Loucy (cell line): Measurements from ENCODE around the gene EEFSEC.

Experiments
- H2AFZ ChIP-seq: fragments of 200-600 bp; sonication (generic); 2 replicates; pipeline ENCODE4 v1.6.0; 2016; ENCODE audit warnings: antibody characterized with exemption, mild to moderate bottlenecking, low read length, moderate library complexity
- H3F3A ChIP-seq: fragments of 200-600 bp; 2 replicates; pipeline ENCODE4 v1.6.0; 2016; ENCODE audit warnings: antibody characterized with exemption, low read depth, mild to moderate bottlenecking
- H3K27me3 ChIP-seq: fragments of 200-600 bp; sonication (generic); 2 replicates; pipeline ENCODE4 v1.6.1; 2014; ENCODE audit warnings: low read length, mild to moderate bottlenecking; ENCODE audit not compliant: insufficient read depth, poor library complexity, severe bottlenecking
- H3K36me3 ChIP-seq: fragments of 200-600 bp; sonication (generic); 2 replicates; pipeline ENCODE4 v1.6.1; 2016; ENCODE audit warnings: low read length; ENCODE audit not compliant: insufficient read depth
- H3K4me1 ChIP-seq: fragments of 200-600 bp; sonication (generic); 2 replicates; pipeline ENCODE4 v1.5.1; 2014; ENCODE audit warnings: low read length, mild to moderate bottlenecking; ENCODE audit not compliant: insufficient read depth, poor library complexity, severe bottlenecking
- H3K4me2 ChIP-seq: fragments of 200-600 bp; sonication (generic); 2 replicates; pipeline ENCODE4 v1.6.0; 2014; ENCODE audit warnings: antibody characterized with exemption, low read length, low read depth, mild to moderate bottlenecking; ENCODE audit not compliant: poor library complexity, severe bottlenecking
- H3K4me3 ChIP-seq: fragments of 200-600 bp; sonication (generic); 2 replicates; pipeline ENCODE4 v1.5.1; 2014; ENCODE audit warnings: low read length, mild to moderate bottlenecking, mixed read lengths; ENCODE audit not compliant: poor library complexity, severe bottlenecking
- H3K79me2 ChIP-seq: fragments of 200-600 bp; sonication (generic); 2 replicates; pipeline ENCODE4 v1.6.1; 2014; ENCODE audit warnings: low read length; ENCODE audit not compliant: insufficient read depth
- H3K9ac ChIP-seq: fragments of 200-600 bp; sonication (generic); 2 replicates; pipeline ENCODE4 v1.6.0; 2014; ENCODE audit warnings: mild to moderate bottlenecking, low read depth, low read length, moderate library complexity; ENCODE audit not compliant: poor library complexity, severe bottlenecking
- H3K9me2 ChIP-seq: fragments of 200-600 bp; sonication (generic); replicated peaks from 2 replicates; pipeline ENCODE4 v1.6.1; 2016; ENCODE audit warnings: low read depth, low read length, mixed read lengths
- H3K9me3 ChIP-seq: fragments of 200-600 bp; sonication (generic); 2 replicates; pipeline ENCODE4 v1.6.1; 2014; ENCODE audit warnings: mild to moderate bottlenecking, antibody characterized with exemption, low read length, low read depth; ENCODE audit not compliant: insufficient read depth
- H4K20me1 ChIP-seq: fragments of 200-600 bp; sonication (generic); 2 replicates; pipeline ENCODE4 v1.6.0; 2014; ENCODE audit warnings: antibody characterized with exemption, low read length, mild to moderate bottlenecking; ENCODE audit not compliant: insufficient read depth, poor library complexity, severe bottlenecking
- EZH2phosphoT487 ChIP-seq: fragments of 200-600 bp; IDR thresholded peaks from 2 replicates; pipeline ENCODE4 v1.6.1; 2018; ENCODE audit warnings: antibody characterized with exemption, mild to moderate bottlenecking, moderate library complexity, borderline replicate concordance
- TF ChIP-seq, protein P1 (sequence below): fragments of 200-600 bp; sonication (generic); conservative IDR thresholded peaks from 2 replicates; pipeline ENCODE4 v1.5.1; 2014; ENCODE audit warnings: mild to moderate bottlenecking, antibody characterized with exemption, low read length

Gene EEFSEC

DNA sequence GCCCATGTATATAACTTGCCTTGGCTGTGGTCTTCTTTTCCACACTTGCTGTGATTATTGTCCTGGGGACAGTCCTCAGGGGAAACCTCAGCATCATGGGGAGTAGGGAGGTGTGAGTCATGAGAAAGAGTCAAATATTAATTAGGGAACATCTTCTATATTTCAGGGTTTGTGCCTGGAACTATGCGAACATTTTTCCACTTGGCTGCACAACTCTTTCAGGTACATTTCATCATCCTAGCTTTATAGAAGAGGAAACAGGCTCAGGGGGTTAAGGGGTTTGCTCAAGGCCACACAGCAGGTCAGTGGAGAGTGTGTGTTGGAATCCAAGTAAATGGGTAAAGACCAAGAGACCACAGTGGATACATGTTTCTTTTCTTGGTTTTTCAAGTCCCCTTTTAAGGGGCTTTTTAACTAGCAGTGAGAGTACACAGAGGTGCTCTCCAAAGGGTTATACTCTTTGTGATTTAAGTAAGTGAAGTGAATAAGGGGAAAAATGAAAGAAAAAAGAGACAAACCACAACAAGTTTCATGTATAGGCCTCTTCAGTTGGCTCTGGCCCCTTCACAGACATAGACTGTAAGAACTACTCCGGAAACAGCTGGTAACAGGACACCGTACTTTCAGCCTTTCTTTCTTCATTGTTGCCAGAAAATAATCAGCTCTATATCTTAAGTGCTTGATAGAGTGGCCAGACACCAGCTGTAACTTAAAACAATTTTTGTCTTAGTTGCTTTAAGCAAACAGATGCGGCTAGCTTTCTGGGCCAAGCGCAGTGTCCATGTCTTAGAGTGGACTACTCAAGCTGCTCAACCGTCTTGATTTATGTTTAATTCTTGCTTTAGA is 64.6 kb downstream of the EEFSEC start:
- Histone ChIP-seq H4K20me1 (peaks cover 4% of the 10 kb centered on the region), H3F3A (no peaks in the 10 kb centered on the region), H3K4me3 (no peak overlapping the region), H3K4me1 (no peaks in the 10 kb centered on the region), H3K27me3 (no peaks in the 10 kb centered on the region), H3K36me3 (no peaks in the 10 kb centered on the region), H3K9me3 (peaks cover 5% of the 10 kb centered on the region; the same call in 1 of the 2 replicates), H3K4me2 (no peak overlapping the region), H2AFZ (no peak overlapping the region), H3K9ac (peak overlapping the region; percentile 17), H3K79me2 (no peaks in the 10 kb centered on the region), H3K9me2 (no peaks in the 10 kb centered on the region)
- TF ChIP-seq, protein P1, sequence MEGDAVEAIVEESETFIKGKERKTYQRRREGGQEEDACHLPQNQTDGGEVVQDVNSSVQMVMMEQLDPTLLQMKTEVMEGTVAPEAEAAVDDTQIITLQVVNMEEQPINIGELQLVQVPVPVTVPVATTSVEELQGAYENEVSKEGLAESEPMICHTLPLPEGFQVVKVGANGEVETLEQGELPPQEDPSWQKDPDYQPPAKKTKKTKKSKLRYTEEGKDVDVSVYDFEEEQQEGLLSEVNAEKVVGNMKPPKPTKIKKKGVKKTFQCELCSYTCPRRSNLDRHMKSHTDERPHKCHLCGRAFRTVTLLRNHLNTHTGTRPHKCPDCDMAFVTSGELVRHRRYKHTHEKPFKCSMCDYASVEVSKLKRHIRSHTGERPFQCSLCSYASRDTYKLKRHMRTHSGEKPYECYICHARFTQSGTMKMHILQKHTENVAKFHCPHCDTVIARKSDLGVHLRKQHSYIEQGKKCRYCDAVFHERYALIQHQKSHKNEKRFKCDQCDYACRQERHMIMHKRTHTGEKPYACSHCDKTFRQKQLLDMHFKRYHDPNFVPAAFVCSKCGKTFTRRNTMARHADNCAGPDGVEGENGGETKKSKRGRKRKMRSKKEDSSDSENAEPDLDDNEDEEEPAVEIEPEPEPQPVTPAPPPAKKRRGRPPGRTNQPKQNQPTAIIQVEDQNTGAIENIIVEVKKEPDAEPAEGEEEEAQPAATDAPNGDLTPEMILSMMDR: no peak
- TF ChIP-seq EZH2phosphoT487: no peak

DNA sequence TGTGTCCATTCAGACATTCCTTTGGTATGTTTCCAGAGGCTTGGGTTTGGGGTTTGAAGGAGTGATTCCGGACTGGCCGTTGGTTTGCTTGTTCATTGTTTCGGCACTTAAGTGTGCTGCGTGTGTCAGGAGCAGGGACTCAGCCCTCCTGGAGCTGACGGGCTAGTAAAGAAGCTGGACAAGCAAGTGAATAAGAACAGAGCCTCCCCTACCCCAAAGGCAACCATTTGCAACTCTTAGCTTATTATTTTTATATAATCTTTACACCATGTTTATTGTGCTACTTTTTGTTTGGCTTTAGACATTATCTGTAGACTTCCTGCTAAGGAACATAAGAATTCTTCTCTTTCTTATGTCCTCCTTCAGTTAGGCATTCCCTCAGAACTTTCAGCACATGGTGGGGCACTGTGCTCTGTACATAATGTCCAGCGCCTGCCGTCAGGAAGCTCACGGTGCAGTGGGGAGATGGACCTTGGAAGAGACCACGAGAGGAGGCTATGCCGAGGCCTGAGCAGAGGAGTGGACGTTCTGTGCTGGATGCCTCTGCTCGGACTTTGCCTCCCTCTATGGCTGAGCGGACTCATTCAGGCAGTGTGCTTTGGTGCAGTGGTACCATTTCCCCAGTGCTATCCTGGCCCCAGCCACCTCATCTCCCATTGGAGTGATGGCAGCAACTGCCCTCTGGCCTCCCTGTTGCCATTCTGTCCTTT is 65.4 kb downstream of the EEFSEC start:
- Histone ChIP-seq H4K20me1 (peaks cover 3% of the 10 kb centered on the region), H3K9me3 (peaks cover 13% of the 10 kb centered on the region; the same call in 1 of the 2 replicates), H3K9ac (no peak overlapping the region), H3K9me2 (no peaks in the 10 kb centered on the region), H3K4me2 (no peak overlapping the region), H3K4me1 (no peaks in the 10 kb centered on the region), H3K36me3 (no peaks in the 10 kb centered on the region), H2AFZ (no peak overlapping the region), H3F3A (no peaks in the 10 kb centered on the region), H3K79me2 (no peaks in the 10 kb centered on the region), H3K4me3 (no peak overlapping the region), H3K27me3 (no peaks in the 10 kb centered on the region)
- TF ChIP-seq EZH2phosphoT487: no peak
- TF ChIP-seq, protein P1: no peak

DNA sequence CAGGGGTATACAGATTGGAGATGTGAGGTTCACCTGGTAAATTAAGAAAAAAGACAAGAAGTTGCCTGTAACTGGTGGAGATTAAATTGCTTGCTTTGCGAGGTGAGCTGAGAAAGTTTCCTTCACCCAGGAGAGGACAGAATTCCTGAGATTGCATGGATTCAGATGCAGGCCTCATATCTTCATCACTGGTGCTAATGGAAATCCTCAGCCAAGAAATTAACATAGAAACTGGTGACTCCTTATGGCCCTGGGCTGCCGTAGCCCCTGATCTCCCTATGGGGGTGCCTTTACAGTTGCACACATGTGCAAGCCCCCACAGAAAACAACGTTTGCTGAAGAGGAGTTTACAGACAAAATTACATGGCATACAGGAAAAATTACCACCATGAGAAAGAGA is 68.0 kb downstream of the EEFSEC start:
- Histone ChIP-seq H2AFZ (no peak overlapping the region), H3K9ac (no peak overlapping the region), H3K9me2 (no peaks in the 10 kb centered on the region), H3K27me3 (no peaks in the 10 kb centered on the region), H3K4me2 (no peak overlapping the region), H3K4me1 (no peaks in the 10 kb centered on the region), H3F3A (no peaks in the 10 kb centered on the region), H3K4me3 (no peak overlapping the region), H3K79me2 (no peaks in the 10 kb centered on the region), H3K36me3 (no peaks in the 10 kb centered on the region), H3K9me3 (peaks cover 13% of the 10 kb centered on the region; the same call in 1 of the 2 replicates), H4K20me1 (no peaks in the 10 kb centered on the region)
- no peak for TF ChIP-seq EZH2phosphoT487
- TF ChIP-seq, protein P1: no peak
